Measurements from ENCODE around the gene NFIA.

The NFIA gene

DNA sequence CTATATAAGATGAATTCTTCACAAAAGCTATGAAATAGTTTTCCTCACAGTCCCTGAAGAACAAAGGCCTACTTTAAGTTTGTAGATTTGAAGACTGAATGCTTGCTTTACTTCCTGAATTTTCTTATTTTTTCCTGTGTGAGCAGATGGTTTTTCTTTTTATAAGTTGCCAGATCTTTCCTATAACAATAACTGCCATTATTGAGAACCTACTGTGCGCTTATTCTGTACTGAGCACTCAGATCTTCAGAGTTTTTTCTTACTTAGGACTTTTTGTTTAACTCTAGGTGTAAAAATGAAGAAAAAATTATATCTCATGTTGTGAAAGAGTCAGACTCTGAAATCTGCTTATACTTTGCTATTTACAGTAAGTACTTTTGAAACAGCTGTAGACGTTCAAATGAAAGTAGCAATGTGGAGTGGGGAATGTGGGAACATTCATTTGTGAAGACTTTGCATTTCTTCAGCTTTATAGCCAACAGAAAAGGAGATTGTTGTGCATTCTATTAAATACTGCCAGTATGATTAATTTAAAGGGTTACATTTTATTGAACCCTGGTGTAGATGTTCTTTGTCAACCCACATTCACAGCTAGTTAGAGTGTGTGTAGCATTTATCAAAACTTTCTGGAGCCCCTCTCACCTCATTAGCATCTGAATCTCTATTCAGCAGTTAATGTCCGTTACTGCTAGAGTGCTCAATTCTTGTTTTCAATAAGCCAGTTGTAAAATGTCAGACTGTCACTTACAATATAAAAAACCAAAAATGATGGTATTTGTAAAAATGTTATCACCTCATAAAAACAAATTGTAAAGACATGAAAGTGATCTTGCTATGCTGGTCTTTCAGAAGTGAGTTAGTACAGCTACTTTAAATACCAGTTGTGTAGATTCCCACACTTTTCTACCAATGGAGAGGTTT is 29.0 kb downstream of the NFIA start (continued):
- no peak for TF ChIP-seq ZNF501 (tag by site-specific recombination; IDR thresholded peaks at IDR 0.05)
- TF ChIP-seq ZNF138 (tag by site-specific recombination; IDR thresholded peaks at IDR 0.05; ENCODE audit: borderline replicate concordance), result no peak
- no peak for TF ChIP-seq ZNF660 (tag by site-specific recombination; IDR thresholded peaks at IDR 0.05)
- TF ChIP-seq, protein P1, sequence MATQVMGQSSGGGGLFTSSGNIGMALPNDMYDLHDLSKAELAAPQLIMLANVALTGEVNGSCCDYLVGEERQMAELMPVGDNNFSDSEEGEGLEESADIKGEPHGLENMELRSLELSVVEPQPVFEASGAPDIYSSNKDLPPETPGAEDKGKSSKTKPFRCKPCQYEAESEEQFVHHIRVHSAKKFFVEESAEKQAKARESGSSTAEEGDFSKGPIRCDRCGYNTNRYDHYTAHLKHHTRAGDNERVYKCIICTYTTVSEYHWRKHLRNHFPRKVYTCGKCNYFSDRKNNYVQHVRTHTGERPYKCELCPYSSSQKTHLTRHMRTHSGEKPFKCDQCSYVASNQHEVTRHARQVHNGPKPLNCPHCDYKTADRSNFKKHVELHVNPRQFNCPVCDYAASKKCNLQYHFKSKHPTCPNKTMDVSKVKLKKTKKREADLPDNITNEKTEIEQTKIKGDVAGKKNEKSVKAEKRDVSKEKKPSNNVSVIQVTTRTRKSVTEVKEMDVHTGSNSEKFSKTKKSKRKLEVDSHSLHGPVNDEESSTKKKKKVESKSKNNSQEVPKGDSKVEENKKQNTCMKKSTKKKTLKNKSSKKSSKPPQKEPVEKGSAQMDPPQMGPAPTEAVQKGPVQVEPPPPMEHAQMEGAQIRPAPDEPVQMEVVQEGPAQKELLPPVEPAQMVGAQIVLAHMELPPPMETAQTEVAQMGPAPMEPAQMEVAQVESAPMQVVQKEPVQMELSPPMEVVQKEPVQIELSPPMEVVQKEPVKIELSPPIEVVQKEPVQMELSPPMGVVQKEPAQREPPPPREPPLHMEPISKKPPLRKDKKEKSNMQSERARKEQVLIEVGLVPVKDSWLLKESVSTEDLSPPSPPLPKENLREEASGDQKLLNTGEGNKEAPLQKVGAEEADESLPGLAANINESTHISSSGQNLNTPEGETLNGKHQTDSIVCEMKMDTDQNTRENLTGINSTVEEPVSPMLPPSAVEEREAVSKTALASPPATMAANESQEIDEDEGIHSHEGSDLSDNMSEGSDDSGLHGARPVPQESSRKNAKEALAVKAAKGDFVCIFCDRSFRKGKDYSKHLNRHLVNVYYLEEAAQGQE (tag by site-specific recombination; IDR thresholded peaks at IDR 0.05), result no peak
- no peak for TF ChIP-seq ZNF202 (tag by site-specific recombination; IDR thresholded peaks at IDR 0.05; ENCODE audit: borderline replicate concordance)
- peak; percentile 75 for TF ChIP-seq ZNF843 (tag by site-specific recombination; IDR thresholded peaks at IDR 0.05)
- 0 out of 2 replicates have a peak, but pooled peaks have one; percentile 46 for TF ChIP-seq ZNF580 (tag by site-specific recombination; IDR thresholded peaks at IDR 0.05)

DNA sequence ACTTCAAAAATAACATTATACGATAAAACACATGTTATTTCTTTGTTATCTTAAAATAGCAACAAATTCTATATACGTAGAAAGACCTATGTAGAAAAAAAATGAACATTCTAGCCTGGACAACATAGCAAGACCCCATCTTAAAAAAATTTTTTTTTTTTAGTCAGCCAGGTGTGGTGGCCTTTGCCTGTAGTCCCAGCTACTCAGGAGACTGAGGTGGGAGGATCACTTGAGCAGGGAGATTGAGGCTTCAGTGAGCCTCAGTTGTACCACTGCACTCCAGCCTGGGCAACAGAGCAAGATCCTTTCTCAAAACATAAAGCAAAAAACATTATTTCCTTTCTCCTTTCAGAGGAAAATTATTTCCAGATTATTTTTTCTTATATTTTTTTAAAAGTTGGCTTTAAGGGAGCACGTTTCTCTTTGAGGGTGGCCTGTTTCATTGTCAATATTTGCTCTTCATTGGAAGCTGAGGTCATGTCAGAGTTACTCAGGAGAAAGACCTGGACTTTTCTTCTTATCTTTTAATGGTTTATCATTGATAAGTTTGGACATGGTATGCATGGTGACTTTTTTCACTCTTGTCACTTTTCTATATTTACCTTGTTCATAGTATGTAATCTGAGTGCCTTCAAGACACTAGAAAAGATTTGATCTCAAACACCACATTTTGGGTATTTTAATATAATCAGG is 32.0 kb downstream of the NFIA start:
- Histone ChIP-seq H3K4me3 (ENCODE audit: low read depth, low read length) (no peak overlapping the region), H3K36me3 (ENCODE audit: control insufficient read depth in 2 of 2, insufficient read depth in 1 of 2, low read length in 2 of 2) (no peaks in the 10 kb centered on the region), H3K4me1 (ENCODE audit: control insufficient read depth, insufficient read depth, low read length) (peaks cover 16% of the 10 kb centered on the region), H3K9me3 (ENCODE audit: control insufficient read depth, insufficient read depth, low read depth, low read length) (no peaks in the 10 kb centered on the region), H3K27ac (ENCODE audit: extremely low read depth, low read depth, low read length) (no peak overlapping the region)
- ChIA-PET CTCF (no interaction called here), POLR2A (no interaction called here)
- TF ChIP-seq EGR2 (tag by site-specific recombination; IDR thresholded peaks at IDR 0.05; ENCODE audit: low read depth), result no peak
- TF ChIP-seq, protein P2, sequence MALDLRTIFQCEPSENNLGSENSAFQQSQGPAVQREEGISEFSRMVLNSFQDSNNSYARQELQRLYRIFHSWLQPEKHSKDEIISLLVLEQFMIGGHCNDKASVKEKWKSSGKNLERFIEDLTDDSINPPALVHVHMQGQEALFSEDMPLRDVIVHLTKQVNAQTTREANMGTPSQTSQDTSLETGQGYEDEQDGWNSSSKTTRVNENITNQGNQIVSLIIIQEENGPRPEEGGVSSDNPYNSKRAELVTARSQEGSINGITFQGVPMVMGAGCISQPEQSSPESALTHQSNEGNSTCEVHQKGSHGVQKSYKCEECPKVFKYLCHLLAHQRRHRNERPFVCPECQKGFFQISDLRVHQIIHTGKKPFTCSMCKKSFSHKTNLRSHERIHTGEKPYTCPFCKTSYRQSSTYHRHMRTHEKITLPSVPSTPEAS (tag by site-specific recombination; IDR thresholded peaks at IDR 0.05), result no peak
- peak; percentile 99; the same call in 1 of the 2 replicates for TF ChIP-seq ZNF121 (tag by site-specific recombination; IDR thresholded peaks at IDR 0.05)

GRCh38 chr1:61115436-61115835 is 33.1 kb downstream of the NFIA start:
- no peak for TF ChIP-seq ZNF174 (tag by site-specific recombination; IDR thresholded peaks at IDR 0.05)
- TF ChIP-seq ZNF600 (tag by site-specific recombination; IDR thresholded peaks at IDR 0.05), result 0 out of 2 replicates have a peak, but pooled peaks have one; percentile 11
- H3K4me3 ChIP-seq (ENCODE audit: low read depth, low read length), result no peak overlapping the region
- CTCF ChIA-PET, result no interaction called here
- POLR2A ChIA-PET, result no interaction called here
- H3K4me1 ChIP-seq (ENCODE audit: control insufficient read depth, insufficient read depth, low read length), result peaks cover 15% of the 10 kb centered on the region; the same call in 1 of the 2 replicates
- no peaks in the 10 kb centered on the region for H3K36me3 ChIP-seq (ENCODE audit: control insufficient read depth in 2 of 2, insufficient read depth in 1 of 2, low read length in 2 of 2)
- no peaks in the 10 kb centered on the region for H3K9me3 ChIP-seq (ENCODE audit: control insufficient read depth, insufficient read depth, low read depth, low read length)
- no peak overlapping the region for H3K27ac ChIP-seq (ENCODE audit: extremely low read depth, low read depth, low read length)

DNA sequence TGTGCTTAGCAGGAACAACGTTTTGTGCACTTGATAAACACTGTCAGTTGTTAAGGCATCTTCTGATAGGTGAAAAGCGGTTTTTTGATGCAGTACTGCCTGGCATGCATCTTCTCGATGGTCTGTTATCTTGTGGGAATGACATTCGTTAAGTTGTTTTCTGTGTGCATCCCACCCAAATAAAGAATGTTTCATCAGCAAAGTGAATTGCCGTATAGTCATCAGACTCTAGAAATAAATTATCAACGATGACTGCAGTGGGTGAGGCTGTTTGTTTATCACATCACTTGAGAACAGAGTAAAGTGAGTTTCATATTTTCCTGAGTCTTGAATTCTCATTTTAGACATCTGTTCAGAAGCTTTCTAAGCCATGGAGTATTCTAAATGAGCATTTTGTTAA is 34.1 kb downstream of the NFIA start:
- CTCF ChIA-PET, result no interaction called here
- TF ChIP-seq, protein P3, sequence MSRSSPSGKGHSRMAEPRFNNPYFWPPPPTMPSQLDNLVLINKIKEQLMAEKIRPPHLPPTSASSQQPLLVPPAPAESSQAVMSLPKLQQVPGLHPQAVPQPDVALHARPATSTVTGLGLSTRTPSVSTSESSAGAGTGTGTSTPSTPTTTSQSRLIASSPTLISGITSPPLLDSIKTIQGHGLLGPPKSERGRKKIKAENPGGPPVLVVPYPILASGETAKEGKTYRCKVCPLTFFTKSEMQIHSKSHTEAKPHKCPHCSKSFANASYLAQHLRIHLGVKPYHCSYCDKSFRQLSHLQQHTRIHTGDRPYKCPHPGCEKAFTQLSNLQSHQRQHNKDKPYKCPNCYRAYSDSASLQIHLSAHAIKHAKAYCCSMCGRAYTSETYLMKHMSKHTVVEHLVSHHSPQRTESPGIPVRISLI (tag by site-specific recombination; IDR thresholded peaks at IDR 0.05), result no peak
- TF ChIP-seq ZNF18 (tag by site-specific recombination; IDR thresholded peaks at IDR 0.05) (no peak), KLF1 (tag by site-specific recombination; IDR thresholded peaks at IDR 0.05) (peak; percentile 94), ZEB2 (tag by site-specific recombination; IDR thresholded peaks at IDR 0.05) (peak; percentile 63), HOXA7 (CRISPR knock-in tag; IDR thresholded peaks at IDR 0.05; ENCODE audit: borderline replicate concordance) (no peak)
- TF ChIP-seq, protein P4, sequence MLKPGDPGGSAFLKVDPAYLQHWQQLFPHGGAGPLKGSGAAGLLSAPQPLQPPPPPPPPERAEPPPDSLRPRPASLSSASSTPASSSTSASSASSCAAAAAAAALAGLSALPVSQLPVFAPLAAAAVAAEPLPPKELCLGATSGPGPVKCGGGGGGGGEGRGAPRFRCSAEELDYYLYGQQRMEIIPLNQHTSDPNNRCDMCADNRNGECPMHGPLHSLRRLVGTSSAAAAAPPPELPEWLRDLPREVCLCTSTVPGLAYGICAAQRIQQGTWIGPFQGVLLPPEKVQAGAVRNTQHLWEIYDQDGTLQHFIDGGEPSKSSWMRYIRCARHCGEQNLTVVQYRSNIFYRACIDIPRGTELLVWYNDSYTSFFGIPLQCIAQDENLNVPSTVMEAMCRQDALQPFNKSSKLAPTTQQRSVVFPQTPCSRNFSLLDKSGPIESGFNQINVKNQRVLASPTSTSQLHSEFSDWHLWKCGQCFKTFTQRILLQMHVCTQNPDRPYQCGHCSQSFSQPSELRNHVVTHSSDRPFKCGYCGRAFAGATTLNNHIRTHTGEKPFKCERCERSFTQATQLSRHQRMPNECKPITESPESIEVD (tag by site-specific recombination; IDR thresholded peaks at IDR 0.05), result peak; percentile 92

More for the DNA sequence above, 34.1 kb downstream of the NFIA start:
- no peak overlapping the region for H3K27ac ChIP-seq (ENCODE audit: extremely low read depth, low read depth, low read length)
- H3K4me1 ChIP-seq (ENCODE audit: control insufficient read depth, insufficient read depth, low read length), result peaks cover 14% of the 10 kb centered on the region; the same call in 1 of the 2 replicates
- H3K4me3 ChIP-seq (ENCODE audit: low read depth, low read length), result no peak overlapping the region
- POLR2A ChIA-PET, result no interaction called here
- H3K9me3 ChIP-seq (ENCODE audit: control insufficient read depth, insufficient read depth, low read depth, low read length), result no peaks in the 10 kb centered on the region
- H3K36me3 ChIP-seq (ENCODE audit: control insufficient read depth in 2 of 2, insufficient read depth in 1 of 2, low read length in 2 of 2), result no peaks in the 10 kb centered on the region

All from HEK293 (cell line).